T-cell (primary cell): ENCODE results near the gene UFD1. TPM values are rescaled to one million over a fixed set of nuclear protein-coding genes. Genes with fewer than 3 reads are reported as not detected.
A peak's percentile ranks its signal among the peaks of the same experiment; 100 is the strongest.

Experiments
- ATAC-seq, 4 experiments: fragments of 200-7000 bp in 3 of 4; fragments of 150-1000 bp in 1 of 4; cut with Tn5 transposase; replicated peaks in 1 of 4; 1 replicate in 3 of 4; 2 replicates in 1 of 4; pipeline ENCODE4 v1.10.0; 2021; ENCODE audit warnings: moderate library complexity in 3 of 4, mild to moderate bottlenecking in 2 of 4, moderate number of reproducible peaks in 1 of 4
- CTCF ChIA-PET, 2 donors: fragments of 300-600 bp; sonication (Branson Sonifier 250); formaldehyde crosslinking; loops; one replicate each; lab custom pipeline; 2022; ENCODE audit warnings: antibody characterized with exemption in 2 of 2; lab: Charles Lee
- POLR2A ChIA-PET, 2 donors: fragments of 300-600 bp; sonication (Branson Sonifier 250); formaldehyde crosslinking; loops; one replicate each; lab custom pipeline; 2022; ENCODE audit warnings: antibody characterized with exemption in 2 of 2; lab: Charles Lee
- DNase-seq, 35 experiments: peaks; one replicate each; pipeline versions ENCODE4 v3.0.0 to v3.0.0-alpha.2; 2013 to 2023
- H3K27ac ChIP-seq: one replicate; pipeline ENCODE4 v1.5.1; 2013; ENCODE audit warnings: low read length
- H3K27me3 ChIP-seq, 2 experiments: replicated peaks in 1 of 2; 1 replicate in 1 of 2; 2 replicates in 1 of 2; pipeline versions ENCODE4 v1.6.1 to v1.7.0; 2013; ENCODE audit warnings: low read length in 1 of 2, mixed read lengths in 1 of 2; ENCODE audit not compliant: control insufficient read depth in 2 of 2, insufficient read depth in 2 of 2; ENCODE audit errors: extremely low read depth in 1 of 2
- H3K36me3 ChIP-seq, 2 donors: 1 replicate in 1 of 2; 2 replicates in 1 of 2; pipeline versions ENCODE4 v1.6.1 to v1.7.0; 2013; ENCODE audit warnings: low read length in 1 of 2; ENCODE audit not compliant: control insufficient read depth in 2 of 2, insufficient read depth in 1 of 2; ENCODE audit errors: extremely low read depth in 1 of 2
- H3K4me1 ChIP-seq, 2 experiments: 1 replicate in 1 of 2; 2 replicates in 1 of 2; pipeline versions ENCODE4 v1.6.1 to v1.7.0; 2013; ENCODE audit warnings: low read length in 2 of 2, mixed read lengths in 1 of 2; ENCODE audit not compliant: insufficient read depth in 2 of 2, control insufficient read depth in 1 of 2; ENCODE audit errors: extremely low read depth in 1 of 2
- H3K4me3 ChIP-seq, 2 donors: 1 replicate in 1 of 2; 2 replicates in 1 of 2; pipeline versions ENCODE4 v1.5.1 to v1.7.0; 2013; ENCODE audit warnings: mild to moderate bottlenecking in 2 of 2, low read length in 1 of 2, moderate library complexity in 1 of 2; ENCODE audit not compliant: control insufficient read depth in 1 of 2; ENCODE audit errors: extremely low read depth in 1 of 2
- H3K9me3 ChIP-seq: 2 replicates; pipeline ENCODE4 v1.7.0; 2013
- H3K27ac Mint-ChIP-seq, 2 donors: one replicate each; pipeline ENCODE4 v1.8.0; 2020 to 2021; ENCODE audit warnings: mild to moderate bottlenecking in 2 of 2, mixed read lengths in 2 of 2
- H3K27me3 Mint-ChIP-seq, 2 donors: one replicate each; pipeline ENCODE4 v1.8.0; 2021 to 2022; ENCODE audit warnings: mixed read lengths in 2 of 2
- H3K36me3 Mint-ChIP-seq: one replicate; pipeline ENCODE4 v1.8.0; 2021; ENCODE audit warnings: mixed read lengths
- H3K4me1 Mint-ChIP-seq, 3 donors: one replicate each; pipeline ENCODE4 v1.8.0; 2020 to 2022; ENCODE audit warnings: mixed read lengths in 3 of 3, mild to moderate bottlenecking in 1 of 3
- H3K4me3 Mint-ChIP-seq, 3 donors: one replicate each; pipeline ENCODE4 v1.8.0; 2020 to 2022; ENCODE audit warnings: mild to moderate bottlenecking in 3 of 3, mixed read lengths in 3 of 3, moderate library complexity in 3 of 3
- H3K9me3 Mint-ChIP-seq, 3 donors: one replicate each; pipeline ENCODE4 v1.8.0; 2020 to 2022; ENCODE audit warnings: mixed read lengths in 3 of 3
- WGBS: methylation state at CpG from one replicate; pipeline ENCODE4 v1.1.5; 2013; ENCODE audit warnings: missing lambda C conversion rate; ENCODE audit not compliant: insufficient coverage; 5-methylcytosine and 5-hydroxymethylcytosine counted together
- total RNA-seq, 35 experiments: library from RNA in 6 of 35; stranded (reverse) in 6 of 35; fragments of 120-200 nt in 1 of 35; gene quantifications; one replicate each; pipeline versions ENCODE4 v1.2.1 to v1.2.4 and lab custom pipeline; 2013 to 2026

UFD1 gene
- total RNA-seq, 5 donors from 2014 or later (not counting 1 experiment from before 2014, with no cell fraction given), result 52.9 to 85.1 (median 60.0) TPM

- Histone ChIP-seq H3K27me3 (no peaks in the 10 kb centered on the region), H3K4me3 (no peak overlapping the region), H3K36me3 (no peaks in the 10 kb centered on the region), H3K4me1 (peaks cover 0 to 14% of the 10 kb centered on the region in 2 experiments), H3K9me3 (no peaks in the 10 kb centered on the region), H3K27ac (no peak overlapping the region)
- ATAC-seq (no peak), DNase-seq (no peak)
- Mint-ChIP-seq H3K27me3 (no peaks in the 10 kb centered on the region), H3K4me1 (peaks cover 15 to 19% (median 15%) of the 10 kb centered on the region in 3 donors), H3K9me3 (no peaks in the 10 kb centered on the region), H3K27ac (peak overlapping the region in 1 of 2 donors; percentile 36), H3K4me3 (peak overlapping the region in 1 of 3 donors; percentile 58), H3K36me3 (no peaks in the 10 kb centered on the region)
- WGBS, result 97% methylated on average over 9 of the region's 9 CpGs
- POLR2A ChIA-PET, result no interaction called here
- CTCF ChIA-PET, result no interaction called here
Measured at GRCh38 chr22:19503869-19504268, 24.9 kb upstream of the UFD1 start.

DNA sequence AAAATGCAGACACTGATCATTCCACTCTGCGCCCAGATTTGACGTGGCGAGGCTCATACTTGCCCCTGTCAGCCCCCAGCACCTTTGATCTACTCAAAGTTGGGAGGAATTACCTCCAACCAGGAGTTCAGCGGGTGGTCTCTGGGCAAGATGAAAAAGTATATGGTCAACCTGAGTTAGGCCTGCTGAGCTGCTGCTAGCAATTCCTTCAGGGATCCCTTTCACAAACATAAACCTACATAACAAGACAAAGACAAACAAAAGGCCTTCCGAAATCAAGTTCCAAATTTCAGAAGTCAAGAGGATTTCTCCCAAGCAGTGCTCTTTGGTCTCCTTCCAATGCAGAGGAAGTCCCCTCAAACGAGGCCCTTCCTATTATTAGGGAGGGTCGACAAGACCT is 24.4 kb upstream of the UFD1 start:
- ChIA-PET CTCF (no interaction called here), POLR2A (no interaction called here)
- Mint-ChIP-seq H3K36me3 (no peaks in the 10 kb centered on the region), H3K4me3 (no peak overlapping the region), H3K9me3 (no peaks in the 10 kb centered on the region), H3K27me3 (no peaks in the 10 kb centered on the region), H3K4me1 (peaks cover 15 to 19% (median 15%) of the 10 kb centered on the region in 3 donors), H3K27ac (no peak overlapping the region)
- no peak overlapping the region for H3K27ac ChIP-seq
- no peaks in the 10 kb centered on the region for H3K9me3 ChIP-seq
- ATAC-seq, result no peak
- H3K4me1 ChIP-seq, result peaks cover 0 to 14% of the 10 kb centered on the region in 2 experiments
- H3K4me3 ChIP-seq, result no peak overlapping the region
- H3K27me3 ChIP-seq, result no peaks in the 10 kb centered on the region
- DNase-seq, result no peak
- H3K36me3 ChIP-seq, result no peaks in the 10 kb centered on the region
- WGBS, result 100% methylated on average over 4 of the region's 7 CpGs

GRCh38 chr22:19501897-19502447 is 23.0 kb upstream of the UFD1 start:
- no peak for ATAC-seq
- no peak overlapping the region for H3K4me3 ChIP-seq
- ChIA-PET POLR2A (no interaction called here), CTCF (no interaction called here)
- Mint-ChIP-seq H3K4me3 (no peak overlapping the region), H3K9me3 (no peaks in the 10 kb centered on the region), H3K27ac (no peak overlapping the region), H3K36me3 (no peaks in the 10 kb centered on the region), H3K27me3 (no peaks in the 10 kb centered on the region), H3K4me1 (peaks cover 15 to 19% (median 15%) of the 10 kb centered on the region in 3 donors)
- no peaks in the 10 kb centered on the region for H3K36me3 ChIP-seq
- peaks cover 0 to 14% of the 10 kb centered on the region in 2 experiments for H3K4me1 ChIP-seq
- no peaks in the 10 kb centered on the region for H3K27me3 ChIP-seq
- no peaks in the 10 kb centered on the region for H3K9me3 ChIP-seq
- DNase-seq, result no peak
- no peak overlapping the region for H3K27ac ChIP-seq
- WGBS, result no CpG with 5 or more reads among the region's 3 CpGs

DNA sequence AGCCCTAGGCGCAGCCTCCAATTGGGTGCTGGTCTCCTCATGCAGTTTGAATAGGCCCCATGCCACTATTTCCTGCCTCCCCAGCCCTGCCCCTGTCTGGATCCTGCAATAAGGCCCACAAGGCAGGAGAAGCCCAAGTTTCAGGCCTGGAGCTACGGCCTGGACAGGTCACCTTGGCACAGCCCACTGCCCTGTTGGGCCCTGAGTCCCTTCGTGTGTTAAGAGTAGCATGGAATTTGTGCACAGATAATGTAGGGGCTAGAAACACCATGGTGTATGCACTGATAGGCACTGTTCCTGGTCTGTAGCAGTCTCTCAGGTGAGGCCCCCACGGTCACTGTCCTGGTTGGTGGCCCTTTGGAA is 20.9 kb upstream of the UFD1 start:
- peaks cover under 1 to 6% of the 10 kb centered on the region in 2 experiments for H3K4me1 ChIP-seq
- Mint-ChIP-seq H3K36me3 (no peaks in the 10 kb centered on the region), H3K4me1 (peaks cover 9 to 15% (median 10%) of the 10 kb centered on the region in 3 donors), H3K4me3 (no peak overlapping the region), H3K9me3 (no peaks in the 10 kb centered on the region), H3K27me3 (no peaks in the 10 kb centered on the region), H3K27ac (no peak overlapping the region)
- ATAC-seq (no peak), DNase-seq (no peak)
- no peaks in the 10 kb centered on the region for H3K27me3 ChIP-seq
- no peak overlapping the region for H3K4me3 ChIP-seq
- POLR2A ChIA-PET, result no interaction called here
- H3K9me3 ChIP-seq, result no peaks in the 10 kb centered on the region
- H3K27ac ChIP-seq, result no peak overlapping the region
- 100% methylated on average over 3 of the region's 4 CpGs for WGBS
- CTCF ChIA-PET, result no interaction called here
- no peaks in the 10 kb centered on the region for H3K36me3 ChIP-seq

DNA sequence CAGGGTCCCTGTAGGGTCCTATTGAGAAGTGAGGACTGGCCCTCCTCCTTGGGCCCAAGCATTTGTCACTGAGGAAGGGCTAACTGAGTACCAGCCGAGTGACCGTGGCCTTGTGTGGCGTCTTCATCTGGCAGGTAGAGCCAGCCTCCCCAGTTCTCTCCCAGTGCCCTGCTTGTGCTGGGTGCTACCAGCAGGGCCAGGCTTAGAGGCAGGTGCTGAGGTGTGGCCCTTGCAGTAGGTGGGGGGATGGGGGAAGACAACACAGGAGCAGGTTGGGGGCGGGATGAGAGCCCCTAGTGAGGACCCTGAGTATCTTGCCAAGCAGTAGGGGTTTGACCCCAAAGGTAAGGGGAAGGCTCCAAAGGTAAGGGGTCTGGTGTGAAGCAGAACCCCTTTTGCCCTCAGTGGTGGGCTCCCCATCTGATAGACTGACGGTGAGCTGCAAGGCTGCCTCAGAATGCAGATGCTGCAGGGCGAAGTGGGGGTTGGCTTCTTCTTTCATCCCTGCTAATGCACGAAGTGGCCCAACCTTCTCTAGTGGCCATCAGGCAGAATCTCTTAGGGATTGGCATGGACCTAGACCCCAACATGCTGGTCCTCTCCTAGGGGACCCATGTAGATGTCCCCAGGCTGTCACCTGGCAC is 20.4 kb upstream of the UFD1 start:
- no peak overlapping the region for H3K4me3 ChIP-seq
- no peaks in the 10 kb centered on the region for H3K9me3 ChIP-seq
- POLR2A ChIA-PET, result no interaction called here
- CTCF ChIA-PET, result no interaction called here
- H3K4me1 ChIP-seq, result peaks cover 0 to 6% of the 10 kb centered on the region in 2 experiments
- H3K27ac Mint-ChIP-seq, result no peak overlapping the region
- ATAC-seq (no peak), DNase-seq (no peak)
- no peaks in the 10 kb centered on the region for H3K36me3 Mint-ChIP-seq
- 88% methylated on average over 7 of the region's 7 CpGs for WGBS
- no peaks in the 10 kb centered on the region for H3K9me3 Mint-ChIP-seq
- no peak overlapping the region for H3K27ac ChIP-seq
- H3K36me3 ChIP-seq, result no peaks in the 10 kb centered on the region
- peaks cover 7 to 11% (median 8%) of the 10 kb centered on the region in 3 donors for H3K4me1 Mint-ChIP-seq
- H3K27me3 Mint-ChIP-seq, result no peaks in the 10 kb centered on the region
- no peak overlapping the region for H3K4me3 Mint-ChIP-seq
- H3K27me3 ChIP-seq, result no peaks in the 10 kb centered on the region

DNA sequence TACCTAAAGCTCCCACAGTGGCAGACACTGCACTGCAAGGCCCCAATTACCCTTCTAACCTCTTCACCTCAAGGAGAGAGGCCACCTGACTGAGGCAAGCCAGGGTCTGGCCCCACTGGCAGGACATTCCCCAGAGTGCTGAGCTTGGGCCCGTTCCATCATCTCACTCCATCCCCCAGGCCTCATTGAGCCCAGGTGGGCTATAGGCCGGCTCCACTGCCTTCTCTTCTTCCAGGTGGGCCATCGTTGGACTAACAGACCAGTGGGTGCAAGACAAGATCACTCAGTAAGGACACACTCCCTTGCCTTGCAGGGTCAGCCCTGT is 19.8 kb upstream of the UFD1 start:
- Mint-ChIP-seq H3K27me3 (no peaks in the 10 kb centered on the region), H3K27ac (no peak overlapping the region), H3K4me1 (peaks cover 7 to 11% (median 7%) of the 10 kb centered on the region in 3 donors), H3K4me3 (no peak overlapping the region), H3K9me3 (no peaks in the 10 kb centered on the region), H3K36me3 (no peaks in the 10 kb centered on the region)
- DNase-seq, result no peak
- Histone ChIP-seq H3K9me3 (no peaks in the 10 kb centered on the region), H3K27me3 (no peaks in the 10 kb centered on the region), H3K27ac (no peak overlapping the region), H3K4me3 (no peak overlapping the region), H3K36me3 (no peaks in the 10 kb centered on the region), H3K4me1 (peaks cover 0 to 6% of the 10 kb centered on the region in 2 experiments)
- CTCF ChIA-PET, result no interaction called here
- 100% methylated on average over 3 of the region's 3 CpGs for WGBS
- POLR2A ChIA-PET, result no interaction called here
- ATAC-seq, result no peak
